Stimulated activated CD4-positive, alpha-beta T cell treated with anti-CD3 and anti-CD28 coated beads, Interleukin-1b, Interleukin-23, amount 100 ng/mL, for 1 hour (primary cell): ENCODE data around the gene TMEM198.

Source experiments
- DNase-seq, 2 donors: peaks; one replicate each; pipeline ENCODE4 v3.0.0-alpha.2; 2020; ENCODE audit warnings: low read depth in 2 of 2

TMEM198 gene

GRCh38 chr2:219525533-219526232 lies 18.1 kb upstream of the TMEM198 start:
- no peak for DNase-seq

- no peak for DNase-seq
Observed at GRCh38 chr2:219526320-219527075, 17.3 kb upstream of the TMEM198 start.

GRCh38 chr2:219527076-219527394 lies 16.8 kb upstream of the TMEM198 start:
- no peak for DNase-seq

GRCh38 chr2:219527472-219527871 lies 16.4 kb upstream of the TMEM198 start:
- no peak for DNase-seq

GRCh38 chr2:219530048-219530963 lies 13.5 kb upstream of the TMEM198 start:
- DNase-seq: peak; percentile 67 to 72

- no peak for DNase-seq
Observed at GRCh38 chr2:219531639-219532377, 12.0 kb upstream of the TMEM198 start.

GRCh38 chr2:219532378-219532649 lies 11.5 kb upstream of the TMEM198 start:
- no peak for DNase-seq

GRCh38 chr2:219533930-219534661 lies 9.7 kb upstream of the TMEM198 start:
- no peak for DNase-seq

GRCh38 chr2:219536425-219536824 lies 7.4 kb upstream of the TMEM198 start:
- no peak for DNase-seq

GRCh38 chr2:219536967-219537366 lies 6.9 kb upstream of the TMEM198 start:
- DNase-seq: no peak

- DNase-seq: no peak
Observed at GRCh38 chr2:219537657-219538488, 6.0 kb upstream of the TMEM198 start.

- DNase-seq: no peak
Observed at GRCh38 chr2:219538504-219538951, 5.3 kb upstream of the TMEM198 start.

- no peak for DNase-seq
Observed at GRCh38 chr2:219538956-219539788, 4.7 kb upstream of the TMEM198 start.

GRCh38 chr2:219539926-219540678 lies 3.7 kb upstream of the TMEM198 start:
- no peak for DNase-seq

GRCh38 chr2:219540784-219541504 lies 2.9 kb upstream of the TMEM198 start:
- no peak for DNase-seq

GRCh38 chr2:219541611-219542180 lies 2.1 kb upstream of the TMEM198 start:
- peak; percentile 64 to 71 for DNase-seq

- DNase-seq: no peak
Observed at GRCh38 chr2:219542931-219543595, 765 bp upstream of the TMEM198 start.
